GM19395 (cell line): ENCODE results near the gene ADORA1.

ENCODE experiments used
- ATAC-seq: cut with Tn5 transposase; IDR thresholded peaks from one replicate; pipeline ENCODE4 v1.9.1; 2021; ENCODE audit warnings: mild to moderate bottlenecking, moderate library complexity; ENCODE audit not compliant: unreplicated experiment

Gene ADORA1

GRCh38 chr1:203138066-203138465 is 10.5 kb downstream of the ADORA1 start:
- no peak for ATAC-seq

- ATAC-seq, result no peak
Observed at GRCh38 chr1:203139976-203140475, 12.5 kb downstream of the ADORA1 start.

GRCh38 chr1:203140743-203141520 is 13.4 kb downstream of the ADORA1 start:
- no peak for ATAC-seq

GRCh38 chr1:203142124-203142523 is 14.6 kb downstream of the ADORA1 start:
- no peak for ATAC-seq

GRCh38 chr1:203142684-203143408 is 15.3 kb downstream of the ADORA1 start:
- no peak for ATAC-seq

- ATAC-seq, result no peak
Observed at GRCh38 chr1:203143641-203144040, 16.1 kb downstream of the ADORA1 start.

GRCh38 chr1:203144661-203145060 is 17.1 kb downstream of the ADORA1 start:
- ATAC-seq, result no peak

GRCh38 chr1:203145321-203146041 is 18.0 kb downstream of the ADORA1 start:
- no peak for ATAC-seq

- ATAC-seq, result no peak
Observed at GRCh38 chr1:203146042-203146369, 18.5 kb downstream of the ADORA1 start.

- ATAC-seq, result no peak
Observed at GRCh38 chr1:203146537-203146936, 19.0 kb downstream of the ADORA1 start.

- ATAC-seq, result no peak
Observed at GRCh38 chr1:203147376-203147775, 19.9 kb downstream of the ADORA1 start.

- ATAC-seq, result no peak
Observed at GRCh38 chr1:203148127-203148526, 20.6 kb downstream of the ADORA1 start.

GRCh38 chr1:203148579-203148978 is 21.1 kb downstream of the ADORA1 start:
- no peak for ATAC-seq

- ATAC-seq, result no peak
Observed at GRCh38 chr1:203149188-203149840, 21.8 kb downstream of the ADORA1 start.

GRCh38 chr1:203150511-203151297 is 23.2 kb downstream of the ADORA1 start:
- ATAC-seq, result no peak

- ATAC-seq, result no peak
Observed at GRCh38 chr1:203151362-203152157, 24.0 kb downstream of the ADORA1 start.

GRCh38 chr1:203152158-203153034 is 24.9 kb downstream of the ADORA1 start:
- no peak for ATAC-seq
